Measurements from ENCODE around the gene ZNF148.
A peak's percentile ranks its signal among the peaks of the same experiment; 100 is the strongest.

Gene ZNF148

DNA sequence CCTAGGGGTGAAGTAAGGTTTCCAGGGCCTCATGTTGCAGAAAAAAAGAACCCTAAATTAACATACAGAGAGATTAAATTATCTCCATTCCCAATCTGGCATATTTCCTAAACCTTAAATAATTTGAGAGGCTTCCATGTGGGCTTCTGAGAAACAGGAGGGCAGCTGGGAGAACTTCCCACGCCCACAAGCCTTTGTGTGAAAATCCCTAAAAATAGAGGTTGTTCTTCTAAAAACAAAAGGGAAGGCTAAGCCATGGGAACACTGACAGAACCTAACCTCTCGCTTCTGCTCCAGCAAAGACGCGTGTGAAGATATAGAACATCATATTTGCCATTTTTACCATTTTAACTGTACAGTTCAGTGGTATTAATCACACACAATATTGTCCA, 161.8 kb downstream of the ZNF148 start:
- no peak for DNase-seq

DNA sequence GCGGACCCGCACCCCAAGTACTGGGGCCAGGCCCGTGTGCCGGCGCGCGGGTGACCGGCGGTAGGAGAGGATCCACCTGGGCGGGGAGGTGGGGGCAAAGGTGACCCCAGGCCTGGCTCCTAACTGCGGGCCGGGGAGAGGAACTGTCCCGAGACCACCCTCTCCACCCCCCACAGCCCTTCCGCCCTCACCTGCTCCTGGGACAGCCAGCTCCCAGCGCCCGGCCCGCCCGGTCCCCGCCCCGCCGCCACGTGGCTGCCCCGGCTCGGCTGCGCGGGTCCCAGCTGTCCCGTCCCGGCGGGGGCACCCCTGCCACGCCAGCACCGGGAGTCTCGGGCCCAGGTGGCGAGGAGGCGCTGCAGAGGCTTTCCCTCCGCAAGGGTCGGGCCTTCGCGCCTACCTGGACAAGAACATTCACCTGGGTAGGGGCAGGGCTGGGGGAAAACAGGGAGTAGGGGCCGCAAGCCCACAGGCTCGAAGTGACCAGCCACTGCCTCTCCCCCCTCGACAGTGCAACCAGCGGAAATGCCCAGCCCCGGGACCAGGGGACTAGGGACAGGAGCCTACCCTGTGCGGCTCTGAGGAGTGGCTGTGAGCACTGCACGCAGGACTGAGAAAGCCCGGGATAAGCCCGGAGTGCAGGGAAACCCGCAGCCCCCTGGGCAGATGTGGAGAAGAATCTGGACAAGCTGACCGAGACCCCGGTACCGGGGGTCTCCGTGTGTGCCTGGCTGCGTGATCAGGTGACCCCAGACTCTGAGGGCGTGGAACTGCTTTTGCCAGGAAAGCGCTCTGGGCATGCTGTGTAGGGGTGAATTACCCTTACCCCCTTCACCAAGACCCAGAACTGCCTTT, 162.4 kb downstream of the ZNF148 start, which contains the start of gene SLC12A8:
SLC12A8 (minus strand) TSS at position 240 of the 855 bp plus-strand sequence. CDS start 1,399 bp downstream, outside the sequence.
- peak; percentile 35 for DNase-seq

DNA sequence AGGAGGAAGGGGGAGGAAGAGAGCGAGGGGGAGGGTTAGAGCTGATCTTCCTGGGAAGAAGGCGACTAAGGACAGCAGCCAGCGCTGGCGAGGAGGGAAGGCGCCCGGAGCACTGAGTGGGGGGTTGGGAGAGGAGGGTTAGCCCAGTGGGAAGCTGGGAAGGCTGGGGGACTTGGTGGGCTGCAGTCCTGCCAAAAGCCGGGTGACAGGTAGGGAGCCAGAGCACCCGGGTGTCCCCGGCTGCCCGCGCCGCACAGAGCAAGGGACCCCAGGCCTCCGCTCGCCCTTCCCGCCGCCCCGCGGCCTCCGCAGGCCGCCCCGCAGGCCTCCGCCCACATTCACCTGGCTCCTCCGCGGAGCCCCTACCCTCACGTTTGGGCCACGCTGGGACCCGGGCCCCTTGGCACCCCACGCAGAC, 163.0 kb downstream of the ZNF148 start:
- peak; percentile 69 for DNase-seq

DNA sequence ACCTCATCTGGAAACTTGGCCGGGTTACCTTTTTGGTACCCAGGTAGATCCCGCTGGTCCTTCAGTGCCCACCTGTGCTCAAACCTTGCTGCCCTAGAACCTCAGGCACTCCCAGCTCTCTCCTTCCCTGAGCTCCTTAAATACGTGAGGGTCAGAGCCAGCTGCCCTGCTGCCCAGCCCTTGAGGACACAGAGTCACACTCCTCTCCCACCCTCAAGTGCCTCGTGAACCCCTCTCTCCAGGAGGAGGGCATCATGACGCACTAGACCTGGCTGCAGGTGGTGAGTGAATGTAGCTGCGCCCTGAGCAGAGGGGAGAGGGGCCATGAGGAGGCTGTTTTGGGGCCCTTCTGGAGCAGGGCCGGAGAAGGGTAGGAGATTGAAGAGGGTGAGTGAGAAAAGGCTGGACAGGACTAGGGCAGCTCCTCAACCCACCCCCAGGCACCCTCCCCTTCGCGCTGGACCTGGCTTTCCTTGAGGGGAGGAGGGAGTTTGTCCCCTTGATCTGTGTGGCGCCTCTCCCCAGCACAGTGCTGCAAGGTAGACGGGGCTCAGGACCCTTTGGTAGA, 163.5 kb downstream of the ZNF148 start:
- no peak for DNase-seq

DNA sequence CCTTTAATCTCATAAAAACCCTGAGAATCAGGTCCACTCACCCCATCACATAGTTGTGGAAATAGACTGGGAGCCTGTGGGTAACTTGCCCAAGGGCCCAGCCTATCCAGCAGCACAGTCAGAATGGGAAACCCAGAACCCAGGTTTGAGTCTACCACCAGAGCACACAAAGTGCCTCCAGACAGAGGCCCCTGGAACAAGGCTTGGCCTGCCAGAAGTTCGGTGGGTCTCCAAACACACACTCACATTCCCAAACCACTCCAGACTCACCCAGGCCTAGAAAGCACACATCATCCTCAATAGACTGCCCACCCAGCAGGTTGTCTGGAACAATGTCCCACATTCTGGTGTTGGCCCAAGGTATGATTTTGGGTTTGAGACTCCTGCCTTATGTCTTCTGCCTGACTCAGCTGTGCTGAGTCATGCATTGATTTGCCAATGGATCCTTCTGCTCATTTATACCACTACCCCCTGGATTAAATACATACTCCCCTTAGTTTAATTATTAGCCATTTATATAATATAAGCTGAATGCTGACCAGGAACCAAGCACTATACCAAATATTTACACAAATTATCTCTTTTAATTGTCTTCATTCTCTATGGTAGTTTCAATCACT, 167.1 kb downstream of the ZNF148 start:
- DNase-seq: no peak

DNA sequence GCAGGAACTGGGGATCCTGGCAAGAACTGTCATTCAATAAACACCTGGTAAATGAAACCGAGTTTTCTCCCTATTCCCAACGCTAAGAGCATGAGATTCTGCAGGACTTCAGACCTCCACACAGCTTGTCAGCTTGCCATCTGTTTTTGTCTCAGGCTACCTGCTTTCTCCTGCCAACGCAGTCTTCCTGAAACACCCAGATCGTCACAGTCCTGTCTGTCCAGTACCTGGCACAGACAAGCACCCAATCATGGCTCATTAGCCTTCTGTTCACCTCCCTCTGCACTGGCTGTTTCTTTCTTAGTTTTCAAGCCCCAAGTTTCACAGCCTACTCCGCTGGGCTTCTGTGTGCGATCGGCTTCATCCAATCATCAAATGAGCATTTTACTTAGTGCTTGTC, 167.6 kb downstream of the ZNF148 start:
- DNase-seq: no peak

DNA sequence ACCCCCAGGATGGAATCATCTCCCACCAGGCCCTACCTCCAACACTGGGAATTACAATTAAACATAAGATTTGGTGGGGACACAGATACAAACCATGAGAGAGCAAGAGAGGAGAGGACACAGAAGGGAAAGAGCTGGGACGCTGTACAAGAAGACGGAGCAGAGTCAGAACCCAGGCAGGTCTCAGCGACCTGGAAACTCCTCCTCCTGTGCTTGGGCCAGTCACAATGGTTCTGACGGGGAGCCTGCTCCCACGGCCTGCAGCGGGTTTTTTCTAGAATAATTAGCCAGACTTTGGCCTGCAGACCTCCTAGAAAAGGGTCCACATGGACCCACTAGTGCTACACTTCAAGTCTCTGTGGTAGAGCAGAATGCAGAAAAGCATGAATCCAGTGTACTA, 168.2 kb downstream of the ZNF148 start:
- DNase-seq: no peak

DNA sequence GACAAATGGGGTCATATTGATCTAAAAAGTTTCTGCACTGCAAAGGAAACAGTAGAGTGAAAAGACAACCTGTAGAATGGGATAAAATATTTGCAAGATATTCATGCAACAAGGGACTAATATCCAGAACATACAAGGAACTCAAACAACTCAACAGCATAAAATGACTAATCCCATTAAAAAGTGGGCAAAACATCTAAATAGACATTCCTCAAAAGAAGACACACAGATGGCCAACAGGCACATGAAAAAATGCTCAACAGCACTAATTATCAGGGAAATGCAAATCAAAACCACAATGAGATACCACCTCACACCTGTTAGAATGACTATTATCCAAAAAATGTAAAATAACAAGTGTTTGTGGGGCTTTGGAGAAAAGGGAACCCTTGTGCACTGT, 171.4 kb downstream of the ZNF148 start:
- no peak for DNase-seq

DNA sequence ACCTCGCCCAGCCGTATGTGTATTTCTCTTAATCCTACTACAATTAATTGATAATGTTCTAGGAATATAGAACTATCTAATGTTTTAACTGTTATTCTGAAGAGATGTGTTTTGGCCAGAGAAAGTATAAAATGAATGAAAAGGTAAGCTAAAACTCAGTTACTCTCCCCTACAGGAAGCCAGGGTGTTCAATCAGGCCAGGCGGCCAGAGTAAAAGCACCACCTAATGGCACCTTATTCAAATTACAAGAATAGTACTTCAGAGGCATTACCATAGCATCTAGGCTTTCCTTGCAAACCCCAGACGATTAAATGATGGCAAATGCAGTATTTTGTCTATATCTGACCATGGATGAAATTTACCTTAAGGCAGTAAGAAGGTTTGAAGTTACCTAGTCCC, 172.9 kb downstream of the ZNF148 start:
- no peak for DNase-seq

DNA sequence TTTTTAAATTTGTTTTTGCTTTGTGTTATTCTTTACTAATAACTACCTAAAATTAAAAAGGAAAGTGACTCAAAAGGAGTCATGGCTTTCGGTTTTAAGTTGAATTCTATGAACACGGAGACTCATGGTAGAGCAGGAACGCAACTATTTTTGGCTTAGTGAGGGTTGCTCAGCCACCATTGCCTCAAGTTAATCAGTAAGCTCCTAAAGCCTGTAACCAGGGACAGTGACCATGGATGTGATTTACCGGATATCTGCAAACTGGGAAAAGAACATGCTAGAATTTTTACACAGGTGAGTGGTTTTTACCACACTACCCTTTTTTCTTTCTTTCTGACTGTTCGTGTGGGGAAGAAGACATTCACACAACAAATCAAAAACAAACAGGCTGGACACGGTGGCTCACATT, 174.4 kb downstream of the ZNF148 start:
- no peak for DNase-seq

DNA sequence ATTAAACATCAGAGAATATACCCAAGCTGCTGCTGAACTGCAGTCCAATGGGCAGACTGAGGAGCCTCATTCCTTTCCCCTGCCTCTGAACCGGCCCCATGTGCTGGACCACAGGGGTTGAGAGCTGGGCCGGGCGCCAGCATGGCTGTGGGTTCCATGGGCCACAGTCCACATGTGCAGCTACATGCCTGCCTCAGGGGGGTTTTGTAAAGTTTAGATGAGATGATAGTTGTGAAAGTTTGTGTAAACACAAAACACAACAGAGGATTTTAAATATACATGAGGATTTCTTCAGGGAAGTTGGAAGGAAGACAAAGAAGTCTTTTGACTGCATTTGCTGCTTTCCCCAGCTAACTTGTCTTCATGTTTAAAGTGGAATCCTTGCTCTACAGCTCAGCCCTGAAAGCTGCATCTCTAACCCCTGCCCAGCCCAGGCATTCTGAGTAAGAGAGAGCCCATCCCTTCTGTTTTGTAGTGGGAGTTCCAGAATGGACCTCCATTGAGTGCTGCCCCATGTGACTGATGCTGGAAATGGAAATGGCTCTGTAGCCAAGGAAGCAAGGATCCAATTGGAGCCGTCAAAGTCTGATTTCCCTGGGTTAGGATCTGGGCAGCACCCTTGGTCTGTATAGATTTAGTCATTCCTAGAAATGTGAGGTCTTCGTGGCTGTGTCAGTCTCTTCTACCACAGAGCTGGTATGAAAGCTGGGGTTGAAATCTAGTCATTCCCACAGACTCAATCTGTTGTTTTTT, 180.1 kb downstream of the ZNF148 start:
- DNase-seq: peak; percentile 33

DNA sequence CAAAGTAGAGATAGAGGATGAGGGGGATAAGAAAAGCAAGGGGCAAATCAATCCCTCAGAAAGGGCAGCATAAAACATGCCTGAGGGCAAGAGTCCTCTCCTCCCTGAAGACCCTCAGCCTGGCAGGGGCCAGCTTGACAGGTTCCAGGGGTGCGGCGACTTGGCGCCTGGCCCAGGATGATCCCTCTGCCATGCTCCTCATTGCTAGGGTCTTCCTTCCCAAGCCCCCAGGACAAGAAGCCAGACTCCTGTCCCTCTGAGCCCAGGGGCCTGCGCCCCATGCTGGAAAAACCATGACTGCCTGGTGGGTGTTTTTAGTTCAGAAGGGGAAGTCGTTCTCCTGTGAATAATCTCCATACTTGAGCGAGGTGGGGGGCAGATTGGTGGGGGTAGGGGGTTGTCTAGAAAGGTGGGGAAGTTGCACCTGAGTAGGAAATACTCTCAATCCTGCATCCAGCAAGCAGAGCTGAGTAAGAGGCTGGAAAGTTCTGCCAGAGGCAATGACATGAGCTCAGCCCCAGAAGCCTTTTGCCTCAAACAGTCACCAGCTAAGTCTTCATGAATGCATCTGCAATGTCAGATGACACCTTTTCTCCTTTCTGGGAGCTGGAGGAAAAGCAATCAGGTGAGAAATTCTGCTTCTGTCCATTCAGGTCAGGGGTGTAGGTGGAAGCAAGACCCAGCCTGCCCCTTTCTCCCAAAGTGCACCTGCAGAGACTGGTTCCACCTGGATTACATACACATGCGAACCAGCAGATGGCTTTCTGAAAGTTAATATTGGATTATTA, 180.9 kb downstream of the ZNF148 start:
- no peak for DNase-seq

DNA sequence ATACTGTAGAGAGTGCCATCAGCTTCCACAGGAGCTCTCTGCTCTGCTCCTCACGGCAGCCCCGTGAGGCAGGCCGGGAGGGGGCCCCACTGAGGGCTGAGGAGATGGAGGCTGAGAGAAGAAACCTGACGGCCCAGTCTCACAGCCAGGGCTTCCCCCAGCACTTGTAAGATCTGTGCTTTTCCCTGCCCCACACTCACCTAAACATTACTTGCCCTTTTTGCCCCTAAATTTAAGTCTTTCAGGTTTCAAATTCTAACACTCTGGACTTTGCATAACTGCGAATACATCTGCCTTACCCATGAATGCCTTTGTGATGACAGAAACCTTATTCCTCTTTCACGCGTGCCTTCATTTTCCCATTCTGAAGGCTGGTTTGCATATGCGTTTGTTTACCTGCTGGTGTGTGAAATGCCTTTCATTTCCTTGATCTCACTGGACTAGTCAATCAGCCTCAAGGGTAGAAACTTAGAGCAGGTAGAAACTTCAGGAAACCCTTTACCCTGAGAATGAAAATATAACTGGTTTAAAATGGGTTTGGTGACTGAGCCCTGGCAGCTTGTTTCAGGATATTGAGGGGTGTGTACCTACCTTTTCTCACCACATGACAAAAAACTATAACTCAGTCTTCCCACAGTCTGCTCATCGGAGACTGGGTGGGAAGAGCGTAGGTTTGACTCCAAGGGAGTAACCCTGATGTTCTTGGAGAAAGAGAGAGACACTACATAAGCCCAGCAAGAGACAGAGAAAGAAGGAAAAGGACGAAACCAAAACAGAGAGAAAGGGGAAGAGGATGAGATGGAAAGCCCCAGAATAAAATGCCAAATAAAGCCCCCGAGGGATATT, 182.7 kb downstream of the ZNF148 start:
- no peak for DNase-seq

DNA sequence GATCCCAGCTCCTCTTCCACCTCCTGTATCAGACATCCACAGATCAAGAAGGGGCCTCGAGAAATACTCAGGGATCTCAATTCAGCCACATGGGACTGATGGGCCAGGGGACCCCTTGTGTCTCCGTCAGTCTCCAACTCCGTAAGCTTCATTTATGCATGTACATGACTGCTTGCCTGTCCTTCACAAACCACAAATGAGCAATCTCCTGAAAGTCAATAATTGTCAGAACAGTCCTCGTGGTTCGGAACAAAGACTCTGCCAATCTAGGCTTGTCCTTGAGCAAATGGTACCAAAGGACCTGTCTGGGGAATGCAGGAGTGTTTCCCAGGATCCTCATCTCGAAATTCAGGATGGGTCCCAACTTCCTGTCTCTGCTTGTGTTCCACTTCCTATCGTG, 183.4 kb downstream of the ZNF148 start:
- no peak for DNase-seq

DNA sequence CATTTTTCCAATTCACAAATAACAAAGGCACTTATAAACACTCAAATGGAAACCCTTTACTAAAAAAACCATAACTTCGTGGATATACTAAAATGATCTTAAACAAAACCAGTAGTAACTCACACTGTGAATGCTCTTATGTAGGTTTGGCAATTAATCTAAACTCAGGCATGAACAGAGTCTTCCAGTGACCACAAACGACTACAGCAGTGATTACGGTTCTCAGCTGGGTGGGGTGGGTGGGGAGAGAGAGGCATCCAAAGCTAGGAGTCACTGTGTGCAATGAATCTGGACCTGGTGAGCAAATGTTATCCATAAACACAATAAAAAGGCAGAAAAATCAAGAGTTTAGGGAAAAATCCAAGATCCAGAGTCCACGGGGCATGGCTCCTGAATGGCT, 183.9 kb downstream of the ZNF148 start:
- no peak for DNase-seq

DNA sequence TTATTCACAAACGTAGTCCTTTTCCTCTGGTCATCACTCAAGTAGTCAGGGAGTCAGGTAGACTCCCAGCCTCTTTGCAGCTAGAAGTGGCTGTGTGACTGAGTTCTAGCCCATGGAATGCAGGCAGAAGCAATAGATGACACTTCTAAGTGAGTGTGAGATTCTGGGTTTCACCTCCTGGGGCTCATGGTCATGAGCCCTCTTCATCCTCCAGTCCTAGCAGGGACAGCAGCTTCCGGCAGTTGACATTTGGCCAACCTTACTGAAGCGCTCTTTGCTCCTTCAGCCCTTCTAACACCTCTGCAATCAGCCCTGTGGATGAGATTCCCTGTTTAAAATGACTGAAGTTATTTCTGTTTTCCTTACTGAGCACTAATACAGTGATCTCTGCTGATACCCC, 184.3 kb downstream of the ZNF148 start:
- DNase-seq: no peak

DNA sequence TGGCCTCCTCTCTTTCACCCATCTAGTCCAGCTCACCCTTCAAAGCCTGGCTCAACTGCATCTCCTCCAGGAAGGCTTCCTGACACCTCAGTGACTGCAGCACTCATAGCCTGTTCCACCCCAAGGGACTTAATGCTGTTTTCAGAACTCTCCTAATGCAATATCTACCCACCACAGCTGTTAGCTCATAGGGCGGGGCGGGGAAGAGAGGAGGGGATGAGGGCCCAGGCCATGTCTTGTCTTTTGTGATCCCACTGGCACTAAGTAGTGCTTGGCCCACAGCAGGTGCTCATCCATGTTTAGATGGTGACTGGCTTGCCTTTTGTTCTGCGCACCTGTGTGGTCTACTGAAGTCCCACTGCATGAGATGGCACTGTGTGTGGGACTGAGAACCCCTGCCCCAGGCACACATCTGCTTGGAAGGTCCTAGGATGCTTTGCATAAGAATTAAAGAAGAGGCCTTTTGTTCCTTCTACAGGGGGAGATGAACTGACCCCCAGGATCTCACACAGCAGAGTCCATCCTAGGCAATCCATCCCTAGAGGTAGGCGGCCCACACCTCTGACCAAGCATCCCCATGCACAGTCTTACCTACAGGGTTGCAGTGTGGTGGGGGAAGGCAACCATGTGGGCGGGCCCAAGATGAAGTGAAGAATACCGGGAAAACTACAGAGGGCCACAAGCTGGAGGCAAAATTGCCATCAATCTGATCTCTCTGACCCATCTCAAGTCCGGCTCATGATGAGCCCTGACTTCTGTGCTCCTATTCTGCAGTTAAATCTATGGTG, 185.6 kb downstream of the ZNF148 start:
- no peak for DNase-seq

DNA sequence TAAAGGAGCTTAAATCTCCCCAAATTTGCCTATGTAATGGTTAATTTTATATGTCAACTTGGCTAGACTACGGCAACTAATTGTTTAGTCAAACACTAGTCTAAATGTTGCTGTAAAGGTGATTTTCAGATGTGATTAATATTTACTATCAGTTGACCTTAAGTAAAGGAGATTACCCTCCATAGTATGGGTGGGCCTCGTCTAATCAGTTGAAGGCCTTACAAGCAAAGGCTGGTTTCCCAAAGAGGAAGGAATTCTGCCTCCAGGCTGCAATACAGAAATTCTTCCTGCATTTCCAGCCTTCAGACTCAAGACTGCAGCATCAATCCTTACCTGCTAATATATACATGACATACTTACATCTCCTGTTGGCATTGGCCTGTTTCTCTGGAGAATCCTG, 186.2 kb downstream of the ZNF148 start:
- DNase-seq: no peak

DNA sequence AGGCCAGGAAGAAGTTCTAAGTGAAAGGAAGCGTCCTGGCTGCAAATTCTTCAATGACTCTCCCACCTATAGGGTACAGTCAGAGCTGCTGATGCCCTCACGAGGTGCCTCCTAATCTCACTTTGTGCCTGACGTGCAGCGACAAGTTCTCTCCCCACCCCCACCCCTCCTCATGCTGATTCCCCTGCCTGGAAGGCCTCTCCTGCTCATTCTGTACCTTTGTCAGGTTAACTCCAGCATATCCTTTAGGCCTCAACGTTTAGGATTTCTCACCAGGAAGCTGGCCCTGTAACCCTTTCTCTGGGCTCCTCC, 187.6 kb downstream of the ZNF148 start:
- no peak for DNase-seq

DNA sequence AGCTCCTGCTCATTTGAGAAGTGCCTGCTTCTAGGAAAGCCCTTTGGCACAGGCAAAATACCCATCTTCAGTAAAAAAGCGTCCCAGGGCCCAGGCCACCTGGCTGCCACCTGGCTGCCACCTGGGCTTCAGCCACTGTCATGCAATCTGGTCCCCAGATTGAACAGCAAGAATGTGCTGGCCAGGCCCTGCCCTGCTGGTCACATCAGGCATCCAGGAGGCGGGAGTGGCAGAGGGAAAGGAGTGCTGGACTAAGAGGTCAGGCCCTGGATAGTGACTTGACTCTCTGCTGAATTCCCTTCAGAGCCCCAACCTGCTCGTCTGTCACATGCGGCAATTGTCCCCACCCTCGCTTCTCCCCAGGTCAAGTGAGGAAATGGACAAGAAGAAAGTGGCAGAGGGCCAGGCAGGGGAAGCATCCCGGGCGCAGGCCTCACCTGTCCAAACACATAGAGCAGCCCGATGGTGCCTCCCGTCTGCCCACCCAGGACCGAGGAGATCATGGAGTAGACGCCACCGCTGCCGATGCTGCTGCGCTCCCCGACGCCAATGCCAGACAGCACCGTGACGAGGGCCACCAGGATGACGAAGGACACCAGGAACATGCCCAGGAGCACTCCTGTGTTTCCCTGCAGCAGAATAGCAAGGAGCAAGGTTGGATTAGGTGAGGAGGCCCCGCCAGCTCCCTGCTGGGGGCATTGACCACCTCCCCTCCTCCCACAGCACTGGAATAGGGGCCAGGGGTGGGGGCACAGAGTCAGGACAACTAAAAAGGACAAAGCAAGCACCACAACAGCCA, 188.1 kb downstream of the ZNF148 start:
- no peak for DNase-seq

Data from eye (tissue), 1 donor.